UCSD-AML1 (cell line): ENCODE data around the gene NOTCH2NLA.
"Not testable (repeated sequence)": the region's sequence is repeated elsewhere in the genome, so short reads cannot be mapped to it uniquely, and the experiment has no call there.

Experiments
- DNase-seq: peaks from one replicate; lab custom pipeline; 2025; ENCODE audit not compliant: unreplicated experiment; lab: John Stamatoyannopoulos, UW

The NOTCH2NLA gene

GRCh38 chr1:146228710-146229477, at the start of gene NOTCH2NLA:
NOTCH2NLA (minus strand) TSS chr1:146229021; CDS start chr1:146189337, 39,684 bp downstream.
- not testable (repeated sequence) for DNase-seq

DNA sequence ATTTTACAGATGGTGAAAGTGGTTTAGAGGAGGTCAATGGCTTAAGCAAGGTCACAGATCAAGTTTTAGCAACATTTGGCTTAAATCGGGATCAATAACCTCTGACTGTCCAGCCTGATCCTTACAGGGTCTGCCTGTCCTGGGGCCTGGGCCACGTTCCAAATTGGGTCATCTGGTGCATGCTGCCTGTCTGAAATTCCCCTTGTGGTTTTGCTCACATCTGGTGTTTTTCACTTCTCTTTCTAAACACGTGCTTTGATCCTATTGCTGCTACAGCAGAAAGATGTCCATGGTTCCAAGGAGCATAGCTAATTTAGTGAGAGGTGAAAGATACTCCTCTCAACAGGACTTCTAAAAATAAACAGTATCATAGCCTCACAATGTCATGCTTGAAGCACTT, 49.5 kb upstream of the NOTCH2NLA start:
- DNase-seq: not testable (repeated sequence)

DNA sequence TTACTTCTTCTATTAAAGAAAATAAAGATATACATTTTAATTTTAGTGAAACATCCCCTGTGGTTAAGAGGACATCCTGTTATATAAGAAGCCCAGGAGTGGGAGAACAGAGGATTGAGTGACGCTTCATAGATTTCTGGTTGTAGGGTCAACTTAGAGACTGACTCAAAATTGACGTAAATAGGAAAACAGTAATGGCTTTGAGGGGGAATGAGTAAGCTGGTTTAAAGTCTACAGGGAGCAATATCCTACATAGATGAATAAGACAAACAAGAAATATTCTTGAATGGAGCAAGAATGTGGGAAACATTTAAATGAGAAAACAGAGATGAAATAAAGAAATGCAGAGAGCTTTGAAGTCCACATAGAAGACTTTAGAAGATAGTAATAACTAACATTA, 48.3 kb upstream of the NOTCH2NLA start:
- DNase-seq: not testable (repeated sequence)

GRCh38 chr1:146274083-146274482, 45.3 kb upstream of the NOTCH2NLA start:
- DNase-seq: not testable (repeated sequence)

DNA sequence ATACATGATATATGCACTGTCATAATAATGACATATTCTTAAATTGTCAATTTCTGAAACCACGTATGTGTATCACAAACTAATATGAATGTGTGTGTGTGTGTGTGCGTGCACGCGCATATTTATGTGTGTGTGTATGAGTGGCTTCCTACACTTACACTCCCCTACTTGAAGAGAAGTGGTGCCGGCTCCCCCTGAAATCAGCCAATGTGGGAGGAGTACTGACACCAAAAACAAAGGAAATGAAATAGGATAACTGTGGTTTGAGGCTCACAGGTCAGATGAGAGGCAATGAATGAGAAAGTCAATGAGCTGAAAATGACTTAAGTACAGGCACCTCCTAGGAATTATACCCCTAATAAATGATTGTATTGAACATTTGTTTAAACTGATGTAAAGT, 44.4 kb upstream of the NOTCH2NLA start:
- not testable (repeated sequence) for DNase-seq

DNA sequence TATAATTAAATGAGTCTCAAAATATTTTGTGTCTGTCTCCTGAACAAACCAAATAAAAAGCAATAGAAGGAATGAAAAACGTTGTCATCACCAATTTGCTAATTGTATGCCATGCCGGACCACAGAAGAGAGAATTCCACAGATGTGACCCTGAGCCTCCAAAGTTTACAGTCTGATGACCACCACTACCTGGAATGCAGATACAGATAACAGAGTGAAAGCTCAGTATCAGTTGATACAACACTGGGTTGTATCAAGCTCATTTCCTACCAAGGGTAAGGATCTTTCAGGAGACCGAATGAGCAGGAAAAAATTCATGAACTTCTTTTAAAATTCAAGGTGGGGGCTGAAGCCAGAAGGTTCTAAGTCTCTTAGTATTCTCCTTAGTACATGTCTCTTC, 43.9 kb upstream of the NOTCH2NLA start:
- not testable (repeated sequence) for DNase-seq

GRCh38 chr1:146271977-146272376, 43.2 kb upstream of the NOTCH2NLA start:
- DNase-seq: not testable (repeated sequence)

GRCh38 chr1:146270129-146270528, 41.3 kb upstream of the NOTCH2NLA start:
- DNase-seq: not testable (repeated sequence)

GRCh38 chr1:146266179-146266748, 37.4 kb upstream of the NOTCH2NLA start:
- DNase-seq: not testable (repeated sequence)

GRCh38 chr1:146264761-146265160, 35.9 kb upstream of the NOTCH2NLA start:
- DNase-seq: not testable (repeated sequence)

DNA sequence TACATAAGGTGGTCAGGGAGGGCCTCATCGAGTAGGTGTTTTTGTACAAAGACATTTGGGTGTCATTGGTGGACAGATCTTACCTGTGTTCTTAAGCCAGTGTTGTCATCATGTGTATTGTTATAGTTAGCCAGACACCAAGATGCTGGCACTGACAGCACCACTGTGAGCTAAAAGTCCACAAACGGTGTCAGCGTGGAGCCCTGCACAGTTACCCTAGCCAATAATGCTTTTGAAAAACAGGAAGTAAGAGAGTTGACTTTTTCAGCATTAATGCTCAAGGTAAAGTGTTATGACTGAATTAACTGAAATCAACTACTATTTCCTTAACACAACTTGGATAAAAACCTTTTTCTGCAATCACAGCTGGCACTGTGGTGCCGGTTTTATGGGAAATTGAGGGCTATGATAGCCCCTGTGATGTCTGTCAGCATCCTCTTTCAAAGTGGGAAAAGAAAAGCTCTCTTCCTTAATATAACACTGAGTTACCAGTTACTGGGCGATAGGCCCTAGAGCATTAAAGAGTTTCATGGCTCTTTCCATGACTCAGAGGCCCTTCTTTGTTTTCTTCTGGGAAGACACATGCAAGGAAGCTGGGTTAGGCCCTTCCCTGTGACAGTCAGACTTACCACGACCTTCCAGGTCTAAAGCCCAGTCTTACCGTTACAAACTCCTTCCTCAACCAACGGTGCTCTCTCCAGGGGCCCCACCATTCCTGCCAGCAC, 31.3 kb upstream of the NOTCH2NLA start:
- DNase-seq: not testable (repeated sequence)

- not testable (repeated sequence) for DNase-seq
These were observed 29.3 kb upstream of the NOTCH2NLA start for GRCh38 chr1:146257992-146258552.

DNA sequence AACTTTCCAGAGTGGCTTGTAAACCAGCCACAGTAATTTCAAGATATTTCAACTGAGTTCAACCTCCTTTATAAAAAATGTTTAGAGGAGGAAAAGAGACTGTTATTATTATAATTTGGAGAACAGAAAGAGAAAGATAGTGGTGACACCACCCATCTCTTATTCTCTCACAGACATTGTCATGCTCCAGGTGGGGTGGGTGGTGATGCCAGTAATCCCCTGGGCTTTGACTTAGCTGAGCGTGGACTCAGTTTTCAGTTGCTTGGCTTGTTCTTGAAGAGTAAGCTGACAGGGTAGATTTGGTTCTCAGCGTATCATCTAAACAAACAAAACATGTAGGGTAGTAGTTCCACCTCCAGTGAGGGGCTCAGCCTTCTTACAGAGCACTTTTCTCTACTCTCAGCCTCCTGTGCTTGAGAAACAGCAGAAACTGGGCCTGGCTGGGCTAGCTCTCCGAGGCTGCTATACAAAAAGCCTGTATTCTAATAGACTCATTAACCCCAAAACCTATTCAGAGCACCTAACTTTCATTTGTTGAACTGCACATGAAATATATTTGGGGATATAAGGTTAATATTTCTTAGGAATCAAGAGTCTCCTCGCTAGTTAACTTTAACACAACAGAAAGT, 25.9 kb upstream of the NOTCH2NLA start:
- DNase-seq: not testable (repeated sequence)

DNA sequence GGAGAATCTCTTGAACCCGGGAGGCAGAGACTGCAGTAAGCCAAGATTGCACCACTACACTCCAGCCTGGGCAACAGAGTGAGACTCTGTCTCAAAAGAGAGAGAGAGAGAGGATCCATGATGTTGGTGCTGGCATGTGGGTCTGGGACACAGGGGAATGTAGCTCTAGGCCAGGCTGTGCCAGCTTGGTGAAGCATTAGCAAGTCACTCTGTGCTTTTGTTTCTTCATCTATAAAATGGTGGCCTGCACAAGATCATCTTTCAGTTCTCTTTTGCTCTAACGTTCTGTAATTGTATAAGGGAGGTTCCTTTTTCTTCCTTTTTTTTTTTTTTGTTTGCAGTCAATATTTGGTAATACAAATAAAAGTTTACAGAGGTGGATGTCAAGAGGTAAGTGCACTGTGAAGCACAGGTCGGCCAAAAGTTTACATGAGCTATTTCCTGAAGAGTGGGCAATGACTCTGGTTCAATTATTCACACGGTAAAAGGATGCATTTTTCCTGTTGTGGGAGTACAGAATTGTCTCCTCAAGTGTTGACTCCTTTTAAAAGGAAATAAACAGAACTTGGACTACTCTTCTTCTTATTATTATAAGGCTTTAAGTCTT, 24.5 kb upstream of the NOTCH2NLA start:
- not testable (repeated sequence) for DNase-seq

DNA sequence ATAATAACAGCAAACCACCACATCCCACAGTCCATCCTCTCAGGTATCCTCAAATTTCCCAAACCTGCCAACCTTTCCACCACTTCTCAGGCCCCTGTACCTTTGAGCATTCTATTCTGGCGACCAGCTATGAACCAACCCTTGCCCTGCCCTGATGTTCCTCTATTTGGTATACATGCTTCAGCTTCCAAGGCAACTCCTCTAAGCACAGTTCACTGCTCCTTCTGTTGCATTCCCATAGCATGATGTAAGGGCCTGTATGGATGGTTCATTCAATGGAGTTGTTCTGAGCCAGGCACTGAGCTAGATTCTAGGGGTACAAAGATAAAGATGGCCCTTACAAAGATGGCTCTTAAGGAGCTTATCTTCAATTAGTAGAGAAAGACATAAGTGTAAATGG, 22.7 kb upstream of the NOTCH2NLA start:
- not testable (repeated sequence) for DNase-seq

DNA sequence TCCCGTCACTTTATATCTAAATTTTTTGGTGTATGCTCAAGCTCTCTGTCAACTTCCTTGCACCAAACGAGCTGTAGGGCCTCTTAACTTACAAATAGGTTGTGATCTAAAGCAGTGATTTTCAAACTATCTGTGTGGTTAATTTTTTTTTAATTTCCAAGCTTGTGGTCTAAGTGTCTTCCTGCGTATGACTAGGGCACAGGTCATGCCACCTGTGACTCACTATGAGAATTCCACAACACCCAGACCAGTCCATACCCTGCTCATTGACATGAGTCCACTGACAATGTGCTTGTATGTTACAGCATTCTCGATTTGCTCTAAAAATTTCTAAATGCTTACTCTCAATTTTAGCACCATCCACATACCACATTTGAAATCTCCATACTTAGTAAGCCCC, 19.8 kb upstream of the NOTCH2NLA start:
- DNase-seq: not testable (repeated sequence)

- not testable (repeated sequence) for DNase-seq
These were observed 7.8 kb upstream of the NOTCH2NLA start for GRCh38 chr1:146236626-146237025.

DNA sequence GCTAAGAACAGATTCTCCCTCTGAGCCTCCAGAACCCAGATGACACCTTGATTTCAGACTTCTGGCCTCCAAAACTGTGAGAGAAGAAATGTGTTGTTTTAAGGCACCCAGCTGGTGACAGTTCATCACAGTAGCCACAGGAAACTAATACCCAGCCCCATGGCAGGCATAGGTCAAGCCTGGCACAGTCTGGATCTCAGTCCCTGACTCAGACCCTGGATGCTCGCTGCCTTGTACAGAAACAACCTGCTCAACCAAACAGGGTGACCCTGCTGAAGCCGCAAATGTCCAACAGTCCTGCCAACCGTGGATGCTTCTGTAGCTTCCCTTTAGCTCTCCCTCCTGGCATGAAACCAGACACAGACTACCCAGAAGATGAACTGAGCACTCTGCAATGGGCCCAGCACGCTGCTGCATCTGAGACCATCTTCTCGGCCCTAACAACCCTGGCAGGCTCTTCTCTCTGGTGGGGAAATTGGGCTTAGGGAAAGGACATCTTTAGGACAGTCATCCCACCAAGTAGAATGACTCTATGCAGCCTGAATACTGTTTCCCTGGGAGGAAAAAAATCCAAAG, 7.3 kb upstream of the NOTCH2NLA start:
- DNase-seq: not testable (repeated sequence)

DNA sequence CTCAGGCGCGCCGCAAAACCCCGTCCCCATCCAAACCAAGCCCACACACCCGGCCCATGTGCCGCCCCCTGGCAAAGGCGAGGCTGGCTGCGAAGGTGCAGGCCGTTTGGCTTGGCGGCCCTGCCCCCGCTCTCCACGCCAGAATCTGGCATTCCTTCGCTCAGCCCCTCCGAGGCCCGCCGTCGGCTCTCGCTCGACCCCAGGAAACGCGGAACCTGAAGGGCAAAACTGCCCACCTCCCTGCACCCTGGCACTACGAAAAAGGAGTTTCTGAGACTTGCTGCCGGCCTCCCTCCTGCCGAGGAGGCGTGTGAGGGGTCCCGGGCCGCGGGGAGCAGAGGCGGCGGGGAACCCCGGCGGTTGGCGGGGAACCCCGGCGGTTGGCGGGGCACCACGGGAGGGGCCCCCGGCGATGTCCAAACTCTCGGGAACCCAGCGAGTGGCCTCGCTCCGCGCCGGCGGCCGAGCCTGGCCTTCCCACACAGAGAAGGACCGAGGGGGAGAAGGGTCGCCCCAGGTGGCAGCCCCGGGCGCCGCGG, 608 bp downstream of the NOTCH2NLA start:
- not testable (repeated sequence) for DNase-seq

DNA sequence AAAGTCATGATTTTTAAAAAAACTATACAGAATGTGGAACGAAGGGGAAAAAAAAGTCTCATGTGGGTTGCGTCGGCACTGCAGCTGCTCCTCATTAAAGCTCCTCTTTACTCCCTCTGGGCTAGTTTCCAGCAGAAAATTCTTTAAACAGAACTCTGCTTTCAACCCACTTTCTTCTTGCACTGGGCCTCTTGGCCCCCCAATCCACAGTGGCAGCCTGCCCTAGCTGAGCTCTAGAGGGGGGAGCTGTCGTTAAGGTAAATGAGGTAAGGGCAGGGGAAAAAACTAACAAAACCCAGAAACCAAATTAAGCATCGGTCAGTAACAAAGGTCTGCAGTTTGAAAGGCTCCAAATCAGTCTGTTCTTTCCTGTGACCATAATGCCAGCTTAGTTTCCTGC, 54.3 kb downstream of the NOTCH2NLA start:
- not testable (repeated sequence) for DNase-seq
